ENCODE data around the gene PLEKHA7.
A peak's percentile ranks its signal among the peaks of the same experiment; 100 is the strongest.

The PLEKHA7 gene

DNA sequence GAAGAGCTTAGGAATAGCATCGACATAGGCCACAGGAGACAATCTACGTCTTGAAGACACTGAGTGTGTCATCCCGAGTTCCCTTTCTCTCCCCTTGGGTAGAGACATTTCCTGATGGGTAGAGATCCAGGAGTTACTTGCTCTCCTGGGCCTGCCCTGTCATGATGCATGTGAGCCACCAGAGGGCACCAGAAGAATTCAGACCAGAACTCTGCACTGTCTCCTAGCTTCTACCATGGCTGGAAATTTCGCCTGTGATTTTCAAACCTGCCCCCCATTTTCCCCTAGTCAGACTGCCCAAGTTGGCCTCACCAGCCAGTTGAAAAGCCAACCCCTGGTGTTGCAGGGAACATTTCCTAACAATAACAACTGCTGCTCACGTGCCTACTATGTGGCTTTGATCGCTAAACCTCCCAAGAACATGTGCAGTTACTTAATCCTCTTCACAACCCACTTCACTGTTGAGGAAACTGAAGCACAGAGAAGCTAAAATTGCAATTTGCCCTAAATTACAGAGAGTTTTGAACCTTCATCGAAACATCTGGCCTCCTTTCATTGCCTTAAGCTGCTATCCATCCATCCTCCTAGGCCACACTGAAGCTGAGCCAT is 228.6 kb downstream of the PLEKHA7 start:
- DNase-seq, result peak; percentile 71

DNA sequence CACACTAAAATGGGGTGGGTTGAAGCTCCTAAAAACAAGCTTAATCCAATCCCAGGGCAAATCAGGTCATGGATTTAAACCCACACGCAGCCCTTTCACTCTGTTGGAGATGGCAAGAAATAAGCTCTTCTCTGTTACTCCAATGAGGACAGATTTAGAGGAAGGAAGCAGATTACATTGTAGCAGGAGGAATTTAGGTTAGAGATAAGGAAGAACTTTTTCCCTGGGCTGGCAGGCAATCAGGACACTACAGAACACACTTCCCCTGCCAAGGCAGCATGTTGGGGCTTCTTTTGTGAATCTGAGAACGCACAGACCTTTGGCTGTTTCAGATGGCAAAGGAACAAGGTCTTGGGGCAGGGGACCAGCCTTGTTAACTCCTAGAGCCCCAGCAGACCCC is 229.5 kb downstream of the PLEKHA7 start:
- DNase-seq, result no peak

DNA sequence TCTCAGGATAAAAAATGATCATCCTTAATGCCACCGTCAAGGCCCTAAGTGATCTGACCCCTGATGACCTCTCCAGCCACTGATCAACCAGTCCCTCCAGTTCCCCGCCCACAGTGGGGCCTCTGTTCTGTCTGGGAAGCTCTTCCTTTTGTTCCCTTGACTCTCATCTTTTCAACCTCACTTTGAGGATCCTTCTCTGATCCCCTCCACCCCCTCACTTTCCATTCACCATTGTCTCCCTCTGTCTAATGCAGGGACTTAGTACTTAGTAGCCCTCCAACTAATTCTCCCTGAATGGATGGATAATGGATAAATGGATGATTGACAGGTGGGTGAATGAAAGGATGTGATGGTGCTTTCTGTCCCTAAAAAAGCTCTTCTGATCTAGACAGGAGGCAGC is 230.1 kb downstream of the PLEKHA7 start:
- DNase-seq, result no peak

DNA sequence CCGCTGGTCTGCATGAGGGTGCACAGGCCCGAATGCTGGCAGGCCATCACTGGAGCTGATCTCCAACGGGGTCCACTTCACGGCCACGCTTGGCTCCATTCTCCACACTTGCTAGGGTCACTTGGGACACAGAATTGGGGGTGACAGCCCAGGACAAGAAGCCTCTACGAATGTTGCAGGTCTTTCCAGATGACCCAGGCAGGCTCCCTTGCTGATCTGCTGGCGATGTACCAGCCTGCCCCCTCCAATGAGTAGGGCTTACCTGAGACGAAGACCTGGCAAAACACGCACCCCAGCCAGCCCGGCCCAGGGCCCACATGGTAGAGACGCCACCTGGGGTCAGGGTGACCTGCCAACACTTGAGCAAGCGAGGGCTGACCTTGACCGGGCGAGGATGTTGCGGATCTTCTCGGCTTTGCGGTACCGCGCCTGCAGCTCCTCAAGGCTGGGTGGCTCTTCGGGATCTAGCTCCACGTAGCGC is 230.9 kb downstream of the PLEKHA7 start:
- no peak for DNase-seq

DNA sequence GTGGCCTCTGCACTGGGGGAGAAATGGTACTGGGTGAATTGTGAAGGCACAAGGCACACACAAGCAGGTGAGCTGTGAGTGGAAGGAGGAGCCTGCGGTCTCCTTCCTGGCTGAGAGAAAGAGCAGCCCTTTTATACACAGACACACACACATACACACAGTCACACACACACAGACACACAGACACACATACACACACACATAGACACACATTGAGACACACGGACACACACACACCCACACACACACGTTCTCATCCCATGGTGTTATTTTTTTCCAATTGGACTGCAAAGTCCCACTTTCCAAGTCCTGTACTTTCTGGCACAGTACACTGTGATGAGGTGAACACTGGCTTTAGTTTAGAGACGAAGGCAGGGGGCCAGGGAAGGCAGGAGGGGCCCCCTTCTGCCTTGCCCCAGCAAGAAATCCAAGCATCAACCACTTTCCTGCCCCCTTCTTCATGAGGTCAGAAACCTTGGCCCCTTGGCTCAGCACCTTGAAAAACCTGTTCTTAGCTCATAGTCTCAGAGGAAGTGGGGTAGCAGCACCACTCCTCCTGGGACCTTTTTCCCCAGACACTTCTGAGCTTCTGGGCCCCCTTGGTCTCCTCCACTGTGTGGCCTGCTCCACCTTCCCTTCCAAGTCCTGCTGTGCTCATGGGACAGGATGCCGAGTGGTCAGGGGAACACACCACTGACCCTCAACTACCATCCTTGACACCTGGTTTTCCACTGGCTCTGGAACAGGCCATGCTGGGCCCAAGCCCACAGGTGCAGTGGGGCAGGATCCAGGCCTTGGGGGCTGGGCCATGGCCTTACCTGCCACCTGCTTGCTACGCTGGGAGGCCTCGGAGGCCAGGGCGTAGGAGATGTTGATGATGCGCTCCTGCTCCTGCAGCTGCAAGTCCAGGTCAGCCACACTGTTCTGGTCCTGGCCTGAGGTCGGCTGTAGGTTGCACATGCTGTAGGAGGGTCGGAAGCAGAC is 232.0 kb downstream of the PLEKHA7 start:
- peak; percentile 69 for DNase-seq

DNA sequence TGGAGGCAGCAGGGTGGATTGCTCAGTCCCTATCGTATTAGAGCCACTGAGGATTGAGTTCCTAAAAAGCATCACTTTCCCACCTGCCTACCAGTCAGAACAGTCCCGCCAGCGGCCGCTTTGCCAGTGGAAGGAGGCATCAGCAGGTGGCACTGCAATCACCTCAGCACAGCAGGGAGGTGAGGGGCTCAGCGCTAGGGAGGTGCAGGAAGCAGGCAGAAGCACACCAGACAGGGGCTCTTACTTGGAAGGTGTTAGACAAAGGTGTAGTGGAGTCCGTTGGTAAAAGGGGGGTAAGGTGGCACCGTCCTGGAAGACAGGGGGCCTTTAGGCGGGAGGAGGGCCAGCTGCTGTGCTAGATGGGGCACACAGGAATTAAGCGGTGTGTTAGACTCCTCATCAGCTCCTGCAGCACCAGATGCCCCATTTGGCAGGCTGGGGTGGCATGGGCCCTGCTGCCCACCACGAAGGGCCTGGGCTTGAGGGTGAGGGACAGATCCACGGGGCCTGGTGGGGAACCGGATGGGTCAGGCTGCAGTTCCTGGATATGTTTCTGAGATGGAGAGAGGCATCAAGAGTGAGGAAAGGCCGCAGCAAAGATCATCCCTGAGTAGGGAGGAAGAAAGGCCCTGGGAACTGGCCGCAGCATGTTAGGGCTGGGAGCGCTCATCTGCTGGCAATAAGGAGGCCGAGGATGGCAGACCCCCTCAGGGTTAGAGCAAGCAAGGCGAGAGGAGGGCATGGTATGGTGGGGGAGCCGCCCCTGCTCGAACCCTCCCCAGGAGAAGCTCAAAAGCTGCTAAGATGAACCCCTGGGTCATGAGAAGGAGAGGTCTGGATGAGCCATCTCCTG is 233.3 kb downstream of the PLEKHA7 start:
- no peak for DNase-seq

DNA sequence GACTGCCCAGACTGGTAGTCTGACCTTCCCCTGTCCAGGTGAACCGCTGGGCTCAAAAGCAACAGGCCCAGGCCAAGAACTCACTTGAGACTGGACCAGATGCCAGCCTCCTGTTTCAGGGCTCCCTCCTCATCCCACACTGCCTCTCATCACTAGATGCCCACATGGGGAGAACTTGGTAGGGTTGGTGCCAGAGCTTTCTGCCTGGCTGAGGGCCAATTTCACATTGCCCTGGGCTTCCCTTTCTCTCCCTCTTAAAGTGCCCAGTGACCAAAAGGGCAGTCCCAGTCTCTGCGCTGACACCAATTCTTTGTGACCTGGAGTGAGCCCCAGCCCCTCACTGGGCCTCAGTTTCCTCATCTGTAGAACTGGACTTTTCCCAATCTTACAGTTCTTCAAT is 234.1 kb downstream of the PLEKHA7 start:
- DNase-seq, result no peak

DNA sequence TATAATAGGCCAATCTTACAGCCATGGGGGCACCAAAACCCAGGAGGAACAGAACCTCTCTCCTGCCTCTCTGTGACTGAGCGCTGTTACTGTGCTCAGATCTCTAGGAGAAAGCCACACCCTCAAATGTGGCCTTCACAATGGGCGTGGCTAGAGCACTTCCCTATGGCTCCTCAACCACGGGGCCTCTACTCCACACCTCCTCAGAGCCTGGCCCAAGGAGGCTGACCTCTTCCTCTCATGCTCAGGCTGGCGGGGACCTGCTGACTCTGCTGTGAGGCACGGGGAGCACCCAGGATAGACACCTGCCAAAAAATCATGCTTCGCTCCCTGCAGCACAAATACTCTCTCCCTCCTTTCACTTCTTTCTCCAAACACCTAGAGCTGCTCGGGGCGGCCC is 234.8 kb downstream of the PLEKHA7 start:
- no peak for DNase-seq

DNA sequence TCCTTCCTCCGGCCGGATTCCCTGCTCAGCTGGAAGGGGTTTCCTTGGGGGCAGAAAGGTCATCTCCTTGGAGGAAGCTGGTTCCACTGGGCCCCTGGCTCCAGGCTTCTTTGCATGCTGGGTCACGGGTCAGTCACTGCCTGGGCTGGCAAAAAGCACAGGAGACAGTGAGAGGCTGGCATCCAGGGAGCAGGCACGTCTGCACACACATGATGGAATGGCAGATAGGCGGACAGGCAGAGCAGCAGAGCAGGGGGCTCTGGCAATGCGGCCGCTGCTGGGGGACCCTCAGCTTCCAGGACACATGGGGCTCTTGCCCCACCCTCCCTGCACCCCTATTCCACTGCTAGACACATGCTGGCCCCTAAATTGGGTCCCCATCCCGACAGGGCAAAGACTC is 235.3 kb downstream of the PLEKHA7 start:
- no peak for DNase-seq

DNA sequence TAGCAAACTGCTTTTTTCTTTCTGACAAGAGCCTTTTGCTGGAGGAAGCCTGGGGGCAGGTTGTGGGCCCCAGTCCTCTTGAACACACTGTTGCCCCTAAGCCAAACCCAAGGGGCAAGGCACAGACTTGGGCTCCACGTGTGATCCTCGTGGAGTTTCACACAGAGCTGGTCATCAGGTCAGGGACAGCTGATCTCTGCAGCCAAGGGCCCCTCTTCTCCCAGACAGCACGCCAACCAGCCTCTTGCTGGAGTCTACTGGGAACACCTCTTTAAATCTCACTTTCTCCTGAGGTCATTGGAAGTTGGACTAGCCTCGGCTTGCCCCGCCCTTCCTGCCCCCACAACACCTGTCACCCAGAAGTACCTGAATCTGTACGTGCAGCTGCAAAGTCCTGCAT is 235.9 kb downstream of the PLEKHA7 start:
- no peak for DNase-seq

DNA sequence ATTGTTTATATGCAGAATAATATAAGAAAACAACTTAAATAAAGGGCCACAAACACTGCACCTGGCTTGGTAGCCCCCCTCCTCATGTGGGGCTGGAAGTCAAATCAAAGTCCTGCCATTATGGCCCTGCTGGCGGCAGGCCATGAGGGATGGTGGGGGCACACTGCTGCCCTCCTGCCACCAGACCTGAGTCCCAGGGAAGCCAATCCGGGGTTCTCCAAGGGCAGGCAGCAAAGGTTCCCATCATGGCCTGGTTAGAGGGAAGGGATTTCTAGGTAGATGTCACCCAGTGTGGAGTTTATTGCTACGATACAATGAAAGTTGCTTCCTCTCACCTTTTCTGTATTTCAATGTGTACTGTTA is 236.6 kb downstream of the PLEKHA7 start:
- DNase-seq, result no peak

DNA sequence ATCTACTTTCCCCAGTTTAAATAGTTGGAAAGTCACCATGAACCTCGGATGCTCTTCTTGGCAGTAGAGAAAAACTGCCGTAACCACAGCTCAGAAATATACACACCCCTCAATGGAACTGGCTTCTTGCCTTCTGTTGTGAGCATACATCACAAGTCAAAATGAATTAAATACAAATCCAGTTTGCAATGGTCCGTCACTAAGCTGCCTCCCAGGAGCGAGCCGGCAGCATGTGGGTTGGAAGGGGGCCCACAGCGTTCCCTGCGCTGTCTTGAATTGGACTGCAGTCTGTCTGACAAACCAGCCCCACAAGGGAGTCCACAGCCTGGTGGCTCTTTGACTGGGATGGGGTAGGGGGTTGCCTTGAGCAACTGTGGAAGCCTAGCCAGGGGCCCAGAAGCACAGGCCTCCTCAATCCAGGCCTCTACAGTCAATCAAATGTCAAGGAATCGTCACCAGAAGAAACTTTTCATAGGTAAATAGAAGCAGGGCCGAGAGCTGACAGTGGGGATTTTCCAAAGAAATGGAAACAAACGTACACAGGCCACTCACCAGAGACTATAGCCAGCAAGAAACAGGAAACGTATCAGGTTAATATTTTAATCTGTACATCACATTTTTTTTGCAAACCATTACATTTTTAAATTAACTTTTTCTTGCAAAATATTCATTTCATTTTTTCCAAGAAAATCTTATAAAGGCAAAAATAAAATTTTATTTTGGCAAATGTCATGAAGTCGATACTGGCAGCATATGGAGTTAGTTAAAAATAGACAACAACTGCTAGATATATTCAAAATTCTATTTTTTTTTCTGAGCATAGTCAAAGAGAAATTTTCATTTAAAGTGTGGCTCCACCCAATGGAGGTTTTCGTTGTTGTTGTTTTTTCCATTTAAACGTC is 237.3 kb downstream of the PLEKHA7 start:
- DNase-seq, result peak; percentile 91

DNA sequence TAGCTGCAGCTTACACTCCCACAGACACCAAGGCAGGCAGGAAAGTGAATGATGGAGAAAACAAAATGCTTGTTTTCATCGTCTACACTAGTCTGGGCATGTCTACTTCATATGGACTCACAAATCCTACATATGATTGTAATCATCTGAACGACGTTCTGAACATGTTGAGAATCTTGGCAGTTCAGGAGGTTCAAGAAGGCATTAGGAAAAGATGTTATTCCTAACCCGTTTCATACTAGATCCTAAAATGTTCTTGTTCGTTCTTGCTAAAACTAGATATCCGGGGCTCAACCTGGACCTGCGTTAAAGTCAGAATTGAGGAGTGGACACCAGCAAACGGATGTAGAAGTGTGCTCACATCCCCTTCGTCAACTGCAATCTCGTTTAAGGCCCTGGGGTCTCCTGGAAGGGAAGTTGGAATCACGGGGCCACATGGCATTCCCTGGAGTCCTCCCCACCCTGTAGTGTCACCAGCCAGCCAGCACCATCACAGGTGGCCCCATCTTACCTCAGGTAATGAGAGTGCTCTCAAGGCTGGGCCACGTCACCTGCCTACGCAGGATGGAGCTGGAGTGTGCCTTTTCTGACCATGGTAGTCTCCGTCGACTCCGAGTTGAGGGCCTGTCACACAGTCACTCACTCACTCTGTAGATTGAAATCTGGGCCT is 238.5 kb downstream of the PLEKHA7 start:
- DNase-seq, result no peak

DNA sequence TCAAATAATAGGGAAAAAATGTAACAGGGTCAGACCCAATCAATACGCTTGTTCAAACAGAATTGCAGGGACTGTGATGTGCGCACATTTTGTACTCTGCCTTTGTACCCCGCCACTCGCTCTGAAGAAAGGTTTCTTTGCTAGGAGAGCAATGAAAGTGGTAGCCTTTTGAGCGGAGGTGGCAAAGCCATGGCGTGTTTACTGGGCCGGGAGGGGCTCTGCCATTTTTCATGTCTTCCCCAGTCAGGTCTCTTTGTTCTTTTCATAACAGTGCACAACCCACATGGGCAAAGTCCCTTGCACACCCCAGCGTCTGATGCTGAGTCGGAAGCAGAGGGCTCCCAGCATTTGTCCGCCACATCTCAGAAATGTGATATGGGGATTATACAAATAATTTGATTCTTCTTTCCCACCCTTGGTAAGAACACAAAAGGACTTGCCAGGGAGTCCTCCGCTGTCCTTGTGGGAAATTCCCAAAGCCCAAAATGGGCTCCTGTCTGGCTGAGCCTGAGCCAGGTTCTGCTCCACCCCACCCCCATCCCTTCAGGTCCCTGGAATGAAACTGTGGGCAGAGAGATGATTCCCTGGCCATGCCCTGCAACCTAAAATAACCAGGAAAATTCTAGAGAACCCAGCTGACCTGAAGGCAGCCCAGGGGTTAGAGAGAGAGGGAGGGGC is 239.1 kb downstream of the PLEKHA7 start:
- DNase-seq, result no peak

DNA sequence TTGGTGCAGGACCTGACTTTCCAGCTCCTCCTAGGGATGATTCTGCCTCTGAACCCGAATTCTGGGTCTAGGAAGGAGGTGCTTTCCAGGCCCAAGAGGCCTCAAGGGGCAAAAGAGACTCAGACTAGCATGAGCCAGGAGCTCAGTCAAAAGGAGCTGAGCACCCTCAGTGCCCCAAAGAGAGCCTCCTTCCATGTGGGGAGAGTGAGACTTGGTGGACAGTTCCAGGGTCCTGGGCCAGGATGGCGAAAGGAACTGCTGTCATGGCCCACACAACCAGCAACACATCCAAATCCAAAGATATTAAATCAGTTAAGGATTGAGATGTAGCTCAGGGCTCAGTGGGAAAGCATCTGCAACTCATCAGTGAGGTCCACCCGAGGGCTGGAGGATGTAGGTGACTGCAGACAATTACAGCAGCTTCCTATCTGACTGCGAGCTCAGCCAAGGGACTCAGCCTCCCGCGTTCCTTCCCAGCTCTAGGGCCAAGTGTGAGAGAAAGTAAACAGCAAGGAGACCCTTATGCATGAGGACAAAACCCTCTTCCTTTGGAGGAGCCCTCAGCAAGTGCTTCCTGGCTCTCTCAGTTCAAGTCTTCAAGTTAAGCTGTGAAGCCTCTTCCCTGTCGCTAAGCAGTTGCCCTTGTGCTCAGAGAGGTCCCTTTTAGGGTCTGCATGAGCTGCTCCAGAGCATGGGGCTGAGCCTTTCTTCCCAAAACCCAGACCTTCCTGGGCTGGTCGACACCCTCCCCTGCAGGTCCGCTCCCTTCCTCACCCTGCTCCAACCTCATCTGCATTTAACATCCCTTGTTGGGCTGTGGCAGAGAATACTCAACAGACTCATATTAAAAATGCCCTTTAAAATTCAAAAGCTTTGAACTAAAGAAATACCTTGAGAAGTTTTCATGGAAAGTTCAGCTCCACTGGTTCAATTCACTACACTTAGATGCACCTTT is 240.0 kb downstream of the PLEKHA7 start:
- peak; percentile 57 for DNase-seq

DNA sequence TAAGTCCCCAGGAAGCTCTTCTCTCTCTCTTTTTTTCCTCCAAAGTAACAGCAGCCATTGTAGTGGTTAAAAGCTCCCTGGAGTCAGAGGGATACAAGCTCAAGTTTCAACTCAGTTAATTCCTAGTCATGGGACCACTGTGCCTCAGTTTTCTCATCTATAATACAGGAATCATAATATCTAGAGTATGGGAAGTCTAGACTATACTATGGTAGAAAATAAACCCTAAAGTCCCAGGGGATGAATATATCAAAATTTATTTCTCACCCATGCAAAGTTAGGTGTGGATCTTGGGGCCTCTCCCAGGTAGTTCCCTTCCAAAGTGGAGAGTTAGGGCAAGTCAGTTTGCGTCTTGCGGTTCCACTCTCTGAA is 242.1 kb downstream of the PLEKHA7 start:
- no peak for DNase-seq

DNA sequence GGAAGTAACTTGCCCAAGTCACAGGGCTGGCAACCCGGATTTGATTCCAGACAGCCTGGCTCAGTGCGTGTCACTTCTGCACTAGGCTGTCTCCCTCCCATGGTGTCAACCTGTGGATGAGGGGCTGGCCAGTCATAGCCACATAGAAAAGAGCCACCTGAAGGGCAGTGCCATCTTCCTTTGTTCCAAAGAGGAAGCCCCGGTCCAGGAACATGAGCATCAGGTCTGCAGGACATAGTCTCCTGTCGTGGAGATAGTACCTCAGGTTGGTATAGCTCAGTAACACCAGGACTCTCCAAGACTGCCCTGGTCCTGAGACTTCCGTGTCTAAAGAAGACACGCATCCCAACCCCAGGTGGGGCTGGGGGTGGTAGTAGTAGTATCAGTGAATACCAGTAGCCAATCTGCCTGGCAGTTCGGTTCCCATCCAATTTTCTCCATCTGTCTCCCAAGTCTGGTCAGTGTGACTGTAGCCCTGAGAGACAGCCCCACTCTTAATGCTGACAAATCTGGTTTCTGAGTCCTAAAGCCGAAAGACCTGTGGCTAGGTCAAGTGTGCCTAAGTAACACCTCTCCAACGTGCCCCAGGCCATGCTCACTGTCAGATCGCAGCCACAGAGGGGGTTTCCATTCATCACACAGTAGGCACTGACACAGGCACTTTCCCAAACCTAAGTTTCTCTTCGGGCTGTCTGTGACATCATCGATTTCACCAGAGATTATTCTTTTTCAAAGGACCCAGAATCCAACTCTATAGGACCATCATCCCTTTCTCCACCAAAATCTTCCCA is 242.7 kb downstream of the PLEKHA7 start:
- DNase-seq, result no peak

DNA sequence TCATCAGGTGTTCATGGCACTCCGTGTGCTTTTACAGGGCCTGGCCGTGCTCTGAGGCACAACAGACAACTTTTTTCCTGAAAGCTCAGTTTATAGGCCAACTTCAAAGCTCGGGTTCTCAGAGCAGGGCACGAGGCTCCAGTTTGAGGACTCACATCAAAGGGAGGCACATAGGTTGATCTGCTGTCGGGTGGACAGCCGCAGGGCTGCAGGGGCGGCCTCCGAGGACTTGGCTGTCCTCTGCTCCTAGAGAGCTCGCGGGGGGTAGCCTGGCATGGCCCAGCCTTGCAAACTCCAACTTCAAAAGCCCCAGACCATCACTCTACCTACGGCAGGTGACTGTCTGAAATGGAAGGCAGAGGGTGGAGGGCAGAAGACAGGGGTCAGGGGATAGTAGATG is 244.2 kb downstream of the PLEKHA7 start:
- no peak for DNase-seq

DNA sequence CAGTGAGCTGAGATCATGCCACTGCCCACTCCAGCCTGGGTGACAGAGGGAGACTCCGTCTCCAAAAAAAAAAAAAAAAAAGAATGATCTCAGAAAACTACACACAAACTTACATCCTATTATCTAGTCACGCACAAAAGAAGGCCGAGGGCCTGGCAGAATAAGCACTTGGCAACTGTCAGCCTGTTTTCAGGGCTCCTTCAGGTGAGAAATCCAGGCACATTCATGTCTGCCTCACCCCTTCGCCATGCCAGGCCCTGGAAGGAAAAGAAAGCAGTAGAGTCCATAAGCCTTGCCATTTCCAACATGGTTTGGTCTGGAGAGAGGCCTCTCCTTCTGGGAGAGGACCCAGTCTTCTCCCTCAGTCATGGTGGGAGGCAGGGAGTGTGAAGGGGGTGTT is 244.8 kb downstream of the PLEKHA7 start:
- DNase-seq, result no peak

Measured in right hindlimb (tissue), 1 donor.